Neutrophil (primary cell): Measurements from ENCODE around the gene ANKRD11.

Experiments
- H3K27ac ChIP-seq: fragments of 200-600 bp; sonication (generic); 2 replicates; pipeline ENCODE4 v1.5.1; 2016; ENCODE audit warnings: mild to moderate bottlenecking, moderate library complexity
- H3K27me3 ChIP-seq: fragments of 200-600 bp; sonication (generic); 2 replicates; pipeline ENCODE4 v1.6.0; 2016; ENCODE audit warnings: mild to moderate bottlenecking
- H3K36me3 ChIP-seq: fragments of 200-600 bp; sonication (generic); 2 replicates; pipeline ENCODE4 v1.5.1; 2017
- H3K4me1 ChIP-seq, 2 experiments: fragments of 200-600 bp in 1 of 2; sonication (generic) in 1 of 2; 1 replicate in 1 of 2; 2 replicates in 1 of 2; pipeline versions ENCODE4 v1.5.1 to v1.6.1; 2013 to 2016; ENCODE audit warnings: low read depth in 1 of 2, low read length in 1 of 2, mild to moderate bottlenecking in 1 of 2, moderate library complexity in 1 of 2; ENCODE audit not compliant: control insufficient read depth in 1 of 2, insufficient read depth in 1 of 2
- H3K4me3 ChIP-seq, 2 experiments: fragments of 200-600 bp in 1 of 2; sonication (generic) in 1 of 2; 1 replicate in 1 of 2; 2 replicates in 1 of 2; pipeline ENCODE4 v1.5.1; 2013 to 2016; ENCODE audit warnings: low read depth in 1 of 2, low read length in 1 of 2, mild to moderate bottlenecking in 1 of 2, moderate library complexity in 1 of 2
- H3K9me3 ChIP-seq: fragments of 200-600 bp; sonication (generic); 2 replicates; pipeline ENCODE4 v1.5.1; 2016
- TF ChIP-seq, protein P1 (sequence below): fragments of 200-600 bp; sonication (generic); IDR thresholded peaks from 2 replicates; pipeline ENCODE4 v1.5.1; 2016; ENCODE audit warnings: antibody characterized with exemption

Gene ANKRD11

GRCh38 chr16:89319886-89320781 is 170.2 kb downstream of the ANKRD11 start:
- Histone ChIP-seq H3K4me3 (no peak overlapping the region), H3K27ac (peak overlapping the region; percentile 29), H3K36me3 (peaks cover 4% of the 10 kb centered on the region), H3K9me3 (no peaks in the 10 kb centered on the region), H3K27me3 (no peaks in the 10 kb centered on the region), H3K4me1 (peaks cover 47 to 64% of the 10 kb centered on the region in 2 experiments)
- TF ChIP-seq, protein P1, sequence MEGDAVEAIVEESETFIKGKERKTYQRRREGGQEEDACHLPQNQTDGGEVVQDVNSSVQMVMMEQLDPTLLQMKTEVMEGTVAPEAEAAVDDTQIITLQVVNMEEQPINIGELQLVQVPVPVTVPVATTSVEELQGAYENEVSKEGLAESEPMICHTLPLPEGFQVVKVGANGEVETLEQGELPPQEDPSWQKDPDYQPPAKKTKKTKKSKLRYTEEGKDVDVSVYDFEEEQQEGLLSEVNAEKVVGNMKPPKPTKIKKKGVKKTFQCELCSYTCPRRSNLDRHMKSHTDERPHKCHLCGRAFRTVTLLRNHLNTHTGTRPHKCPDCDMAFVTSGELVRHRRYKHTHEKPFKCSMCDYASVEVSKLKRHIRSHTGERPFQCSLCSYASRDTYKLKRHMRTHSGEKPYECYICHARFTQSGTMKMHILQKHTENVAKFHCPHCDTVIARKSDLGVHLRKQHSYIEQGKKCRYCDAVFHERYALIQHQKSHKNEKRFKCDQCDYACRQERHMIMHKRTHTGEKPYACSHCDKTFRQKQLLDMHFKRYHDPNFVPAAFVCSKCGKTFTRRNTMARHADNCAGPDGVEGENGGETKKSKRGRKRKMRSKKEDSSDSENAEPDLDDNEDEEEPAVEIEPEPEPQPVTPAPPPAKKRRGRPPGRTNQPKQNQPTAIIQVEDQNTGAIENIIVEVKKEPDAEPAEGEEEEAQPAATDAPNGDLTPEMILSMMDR, result no peak

- no peaks in the 10 kb centered on the region for H3K27me3 ChIP-seq
- peaks cover 10% of the 10 kb centered on the region for H3K36me3 ChIP-seq
- no peaks in the 10 kb centered on the region for H3K9me3 ChIP-seq
- H3K4me1 ChIP-seq, result peaks cover 45 to 63% of the 10 kb centered on the region in 2 experiments
- H3K27ac ChIP-seq, result peak overlapping the region; percentile 29
- no peak overlapping the region for H3K4me3 ChIP-seq
- TF ChIP-seq, protein P1, result no peak
Observed at GRCh38 chr16:89319631-89319885, 170.8 kb downstream of the ANKRD11 start.

DNA sequence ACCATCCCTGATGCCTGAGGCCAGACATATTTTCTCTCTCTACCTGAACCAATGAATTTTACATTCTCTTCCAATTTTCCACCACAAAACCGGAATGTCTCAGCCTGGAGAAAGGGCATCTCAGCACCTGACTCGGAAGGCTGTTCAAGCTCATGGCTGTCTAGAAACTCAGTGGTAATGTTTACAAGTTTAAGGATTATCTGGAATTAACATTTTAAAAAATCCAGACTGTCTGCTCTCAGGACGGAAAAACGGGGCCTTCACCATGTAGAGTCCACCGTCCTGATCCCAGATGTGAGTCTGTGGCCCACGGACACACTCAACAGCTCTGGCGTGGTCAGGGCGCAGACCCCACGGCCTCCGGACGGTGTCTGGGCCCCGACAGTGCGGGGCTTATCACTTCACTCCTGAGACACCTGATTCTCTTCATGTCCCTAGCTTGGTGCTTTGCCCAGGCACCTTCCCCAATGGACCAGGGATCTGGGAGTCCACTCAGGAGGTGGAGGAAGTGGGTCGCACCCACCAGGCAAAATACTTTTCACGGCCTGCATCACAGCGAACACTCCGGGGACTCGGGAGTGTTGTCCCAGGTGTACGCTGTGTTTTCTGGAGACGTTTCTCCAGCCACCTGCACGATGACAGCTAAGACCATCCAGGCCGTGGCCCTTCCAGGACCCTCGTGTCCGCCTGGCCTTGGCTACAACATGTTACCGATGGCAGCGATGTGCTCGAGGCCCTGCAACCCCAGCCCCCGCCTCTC is 171.3 kb downstream of the ANKRD11 start:
- H3K9me3 ChIP-seq, result no peaks in the 10 kb centered on the region
- no peaks in the 10 kb centered on the region for H3K27me3 ChIP-seq
- H3K4me1 ChIP-seq, result peaks cover 45 to 63% of the 10 kb centered on the region in 2 experiments
- no peak overlapping the region for H3K27ac ChIP-seq
- H3K36me3 ChIP-seq, result peaks cover 10% of the 10 kb centered on the region
- no peak overlapping the region for H3K4me3 ChIP-seq
- TF ChIP-seq, protein P1, result no peak

GRCh38 chr16:89318430-89318758 is 172.0 kb downstream of the ANKRD11 start:
- Histone ChIP-seq H3K4me3 (no peak overlapping the region), H3K36me3 (peaks cover 10% of the 10 kb centered on the region), H3K9me3 (no peaks in the 10 kb centered on the region), H3K4me1 (peaks cover 45 to 63% of the 10 kb centered on the region in 2 experiments), H3K27me3 (no peaks in the 10 kb centered on the region), H3K27ac (no peak overlapping the region)
- TF ChIP-seq, protein P1, result no peak

DNA sequence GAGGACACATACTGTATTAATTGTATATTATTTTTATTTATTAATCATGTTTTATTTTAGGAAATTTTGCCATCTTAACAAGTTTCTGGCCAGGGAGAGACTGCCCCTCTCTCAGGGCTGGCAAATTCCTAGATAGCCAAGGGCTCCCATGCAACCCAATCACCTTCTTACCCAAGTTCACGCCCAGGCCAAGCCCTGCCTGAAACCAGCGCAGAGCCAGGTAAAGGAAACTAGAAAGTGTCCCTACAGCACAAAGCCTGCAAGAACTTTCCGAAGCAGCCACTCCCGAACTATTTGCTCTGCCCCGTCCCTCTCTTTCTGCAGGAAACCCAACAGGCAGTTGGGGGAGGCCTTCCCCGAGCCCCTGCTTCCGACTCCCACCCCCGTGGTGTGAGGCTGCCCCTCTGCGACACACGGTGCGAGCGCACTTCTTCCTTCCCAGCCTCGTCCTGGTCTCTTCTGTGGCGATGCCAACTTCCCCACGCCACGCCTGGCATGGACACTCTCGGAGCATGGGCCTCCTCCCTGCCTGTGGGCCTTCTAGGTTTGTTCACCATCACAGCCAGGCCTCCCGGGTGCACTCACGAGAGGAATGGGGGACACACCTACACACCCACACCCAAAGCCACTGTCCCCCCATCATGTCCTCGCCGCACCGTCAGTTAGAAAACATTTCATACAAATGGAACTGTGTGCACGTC is 172.5 kb downstream of the ANKRD11 start:
- H3K4me1 ChIP-seq, result peaks cover 43 to 60% of the 10 kb centered on the region in 2 experiments
- H3K4me3 ChIP-seq, result no peak overlapping the region
- TF ChIP-seq, protein P1, result no peak
- H3K9me3 ChIP-seq, result no peaks in the 10 kb centered on the region
- peaks cover 15% of the 10 kb centered on the region for H3K36me3 ChIP-seq
- H3K27me3 ChIP-seq, result no peaks in the 10 kb centered on the region
- peak overlapping the region; percentile 13 for H3K27ac ChIP-seq
